HG03342 (cell line): ENCODE measurements around the gene CNOT8.
"Not testable (repeated sequence)": the region's sequence is repeated elsewhere in the genome, so short reads cannot be mapped to it uniquely, and the experiment has no call there.

Source experiments
- ATAC-seq: cut with Tn5 transposase; IDR thresholded peaks from one replicate; pipeline ENCODE4 v1.9.1; 2021; ENCODE audit warnings: mild to moderate bottlenecking, moderate library complexity; ENCODE audit not compliant: unreplicated experiment

CNOT8 gene

DNA sequence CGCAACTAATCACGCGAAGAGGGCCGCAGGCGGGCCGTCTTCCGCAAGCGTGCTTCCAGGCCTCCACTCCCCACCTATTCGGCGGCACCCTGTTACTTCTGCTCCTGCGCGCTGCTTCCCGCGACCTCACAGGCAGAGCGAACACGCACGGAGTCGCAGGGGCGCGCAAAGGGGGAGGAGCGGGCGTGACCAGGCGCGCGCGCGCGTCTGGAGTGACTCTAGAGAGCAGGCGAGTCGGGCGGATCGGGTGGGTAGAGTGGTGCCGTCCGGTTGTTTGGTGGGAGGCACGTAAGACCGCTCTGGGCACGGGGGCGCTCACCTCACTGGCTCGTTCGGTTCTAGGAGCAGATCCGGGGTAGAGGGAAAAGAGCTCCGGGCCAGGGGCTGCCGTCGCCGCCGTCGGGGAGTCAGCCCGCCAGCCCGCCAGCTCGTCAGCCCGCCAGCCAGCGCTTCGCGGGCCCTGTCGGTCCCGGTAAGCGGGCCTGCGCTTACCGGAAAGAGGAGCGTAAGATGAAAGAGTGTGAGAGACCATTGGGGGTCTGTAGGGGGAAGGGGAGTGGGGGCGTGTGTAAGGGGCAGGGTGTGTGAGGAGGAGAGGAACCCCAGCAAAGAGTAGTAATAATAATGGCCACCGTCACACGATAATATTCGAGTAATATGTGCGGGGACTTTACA is at the start of gene CNOT8:
TSS of gene CNOT8 (plus strand) at position 331 of the 675 bp plus-strand sequence. CDS start 4,652 bp downstream, outside the sequence.
- peak; percentile 75 for ATAC-seq

DNA sequence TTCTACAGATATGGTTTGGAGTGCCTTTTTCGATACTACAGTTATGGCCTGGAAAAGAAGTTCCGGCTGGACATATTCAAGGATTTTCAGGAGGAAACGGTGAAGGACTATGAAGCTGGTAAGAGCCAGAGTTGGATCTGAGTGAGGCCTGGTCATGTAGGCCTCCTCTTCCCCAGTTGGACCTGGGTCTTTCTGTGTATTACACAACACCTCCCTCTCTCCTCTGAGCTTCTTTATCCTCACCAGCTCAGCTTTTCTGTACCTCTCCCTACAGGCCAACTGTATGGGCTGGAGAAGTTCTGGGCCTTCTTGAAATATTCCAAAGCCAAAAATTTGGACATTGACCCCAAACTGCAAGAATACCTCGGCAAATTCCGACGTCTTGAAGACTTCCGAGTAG is 47.2 kb upstream of the CNOT8 start:
- ATAC-seq, result no peak

DNA sequence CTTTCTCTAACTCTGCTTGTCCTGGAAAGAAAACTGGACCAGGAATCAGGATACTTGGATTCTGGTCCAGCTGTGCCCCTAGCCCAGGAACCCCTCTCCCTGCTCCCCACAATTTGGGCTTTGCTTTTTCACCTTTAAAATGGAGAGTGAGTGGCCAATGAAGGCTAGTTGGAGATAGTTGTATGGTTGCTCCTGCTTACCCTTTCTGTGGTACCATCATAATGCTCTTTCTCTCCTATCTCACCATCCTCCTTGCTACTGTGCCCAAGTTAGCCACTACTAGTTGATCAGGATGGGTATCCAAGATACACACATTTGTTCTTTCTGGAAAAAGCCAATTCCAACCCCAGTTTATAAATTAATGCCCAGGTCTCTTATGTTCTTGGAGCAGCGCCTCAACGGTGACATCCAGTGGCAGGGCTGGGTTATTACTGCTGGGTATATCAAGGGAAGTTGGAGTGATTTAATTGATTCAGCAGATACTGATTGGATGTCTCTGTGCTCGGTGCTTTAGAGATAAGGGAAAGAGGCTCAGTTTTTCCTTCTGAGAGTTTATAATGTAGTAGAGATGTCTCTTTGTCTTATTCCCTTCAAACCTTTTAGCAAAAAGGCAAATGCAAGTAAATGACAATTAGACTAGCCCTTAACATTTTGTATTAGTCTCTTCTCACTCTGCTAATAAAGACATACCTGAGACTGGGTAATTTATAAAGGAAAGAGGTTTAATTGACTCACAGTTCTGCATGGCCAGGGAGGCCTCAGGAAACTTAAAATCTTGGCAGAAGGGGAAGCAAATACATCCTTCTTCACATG is 46.6 kb upstream of the CNOT8 start:
- ATAC-seq, result peak; percentile 79

DNA sequence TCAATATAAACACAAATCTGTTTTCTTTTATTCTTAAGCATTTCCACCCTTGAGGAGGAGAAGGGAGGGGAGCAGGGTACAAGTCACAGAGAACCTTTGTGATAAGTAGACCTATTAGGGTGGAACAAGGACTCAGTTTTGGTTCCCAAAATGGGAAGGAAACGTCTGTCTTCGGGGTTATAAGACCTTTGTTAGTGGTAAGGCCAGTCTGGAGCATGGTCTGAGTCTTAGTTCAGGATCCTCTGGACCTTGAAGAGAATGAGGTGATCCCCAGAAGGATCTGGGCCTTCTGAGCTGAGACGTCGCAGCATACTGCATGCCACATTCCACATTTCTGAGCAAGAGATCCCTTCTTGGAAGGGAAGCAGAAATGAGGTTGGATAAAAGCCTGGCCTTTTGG is 45.3 kb upstream of the CNOT8 start:
- no peak for ATAC-seq

DNA sequence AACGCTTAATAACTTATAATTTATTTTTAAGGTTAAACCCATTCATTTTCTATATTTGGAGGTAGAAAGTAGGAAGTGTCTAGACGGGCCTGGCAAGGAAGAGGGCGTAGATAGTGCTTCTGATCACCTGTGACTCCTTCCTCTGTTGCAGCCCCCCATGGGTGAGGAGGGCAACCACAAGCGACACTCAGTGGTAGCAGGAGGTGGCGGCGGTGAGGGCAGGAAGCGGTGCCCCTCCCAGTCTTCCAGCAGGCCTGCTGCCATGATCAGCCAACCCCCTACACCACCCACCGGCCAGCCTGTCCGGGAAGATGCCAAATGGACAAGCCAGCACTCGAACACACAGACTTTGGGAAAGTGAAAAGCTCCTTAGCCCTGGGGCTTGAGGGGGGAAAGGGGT is 44.7 kb upstream of the CNOT8 start:
- ATAC-seq, result no peak

DNA sequence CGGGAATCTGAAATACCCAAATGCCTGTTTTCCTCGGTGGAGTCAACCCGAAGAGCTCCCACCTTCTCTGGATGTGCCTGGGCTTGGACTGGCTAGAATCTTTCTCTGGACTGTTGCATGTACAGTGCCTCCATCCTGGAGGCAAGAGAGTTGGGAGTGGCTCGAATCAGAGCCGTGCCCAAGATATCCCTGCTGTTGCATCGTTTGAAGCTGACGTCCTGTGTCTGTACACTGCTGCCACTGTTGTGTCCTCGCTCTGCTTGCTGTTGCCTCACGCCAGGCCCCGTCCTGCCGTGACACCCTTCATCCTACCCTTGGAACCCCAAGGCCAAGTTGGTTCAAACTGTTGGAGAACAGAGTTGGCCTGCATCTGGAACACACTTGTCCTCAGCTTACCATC is 43.4 kb upstream of the CNOT8 start:
- ATAC-seq, result no peak

DNA sequence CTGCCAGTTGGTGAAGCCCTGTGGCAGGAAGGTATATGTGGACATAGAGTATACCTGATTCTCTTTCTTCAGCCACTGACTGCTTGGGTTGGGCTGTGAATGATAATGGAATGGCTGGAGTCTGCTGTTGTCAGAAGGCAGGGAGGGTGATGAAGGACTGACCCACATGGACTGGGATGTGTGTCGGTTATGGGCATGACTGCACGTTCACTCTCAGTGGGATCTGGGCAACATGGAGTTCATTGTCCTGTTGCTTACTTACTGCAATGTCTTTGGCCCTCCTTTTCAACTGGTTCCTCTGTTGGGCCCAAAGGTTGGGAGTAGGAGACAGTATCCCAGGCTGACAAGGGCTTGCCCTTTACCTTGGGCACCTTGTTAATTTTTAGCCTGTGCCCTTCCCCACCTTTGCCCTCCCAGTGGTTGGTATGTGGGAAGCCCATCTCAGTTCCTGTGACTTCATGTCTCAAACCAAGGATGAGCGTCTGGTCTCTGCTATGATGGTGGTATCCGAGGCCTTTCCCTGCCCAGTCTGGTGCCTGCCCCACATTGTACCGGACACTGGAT is 42.7 kb upstream of the CNOT8 start:
- no peak for ATAC-seq

DNA sequence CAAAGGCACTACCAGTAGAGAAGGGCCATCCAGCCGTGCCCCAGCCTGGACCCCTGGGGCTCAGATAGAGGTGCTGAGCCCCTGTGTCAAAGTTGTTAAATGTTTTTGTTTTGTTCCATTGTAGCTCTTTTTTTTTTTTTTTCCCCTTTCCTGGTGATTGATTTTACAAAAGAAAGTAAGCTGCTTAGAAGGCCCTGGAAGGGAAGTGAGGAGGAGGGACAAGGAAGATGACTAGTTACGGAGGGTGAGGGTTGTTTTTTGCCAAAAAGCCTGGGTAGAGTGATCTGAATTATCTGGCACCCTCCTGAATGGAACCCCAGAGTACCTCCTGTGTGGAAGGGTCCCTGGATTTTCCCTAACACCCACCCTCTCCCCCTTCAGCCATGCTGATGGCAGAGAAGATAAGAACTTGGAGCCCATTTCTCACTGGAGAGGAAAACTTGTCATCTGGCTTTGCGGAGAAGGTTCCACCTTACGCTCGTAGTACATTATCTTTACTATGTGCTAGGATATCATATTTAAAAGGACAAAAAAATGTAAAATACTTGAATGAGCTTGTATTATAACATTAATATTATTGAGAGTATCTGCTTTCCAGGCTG is 41.4 kb upstream of the CNOT8 start:
- ATAC-seq, result no peak

DNA sequence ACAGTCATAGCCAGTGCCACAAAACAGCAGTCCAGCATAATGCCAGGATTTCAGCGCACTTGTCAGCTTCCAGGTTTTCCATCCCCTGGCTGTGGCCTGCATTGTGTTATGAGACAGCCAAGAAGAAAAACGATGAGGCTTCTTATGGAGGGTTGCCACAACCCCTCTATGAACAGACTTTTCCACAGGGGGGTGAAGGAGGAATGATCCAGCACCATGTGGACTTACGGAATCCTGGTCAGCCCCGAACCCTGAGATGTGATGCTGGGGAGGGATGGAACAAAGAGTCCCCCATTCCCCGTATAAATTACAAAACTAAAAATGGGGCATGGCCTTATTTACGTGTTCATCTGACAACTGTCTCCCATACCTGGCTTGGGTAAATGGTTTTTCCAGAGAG is 40.6 kb upstream of the CNOT8 start:
- no peak for ATAC-seq

DNA sequence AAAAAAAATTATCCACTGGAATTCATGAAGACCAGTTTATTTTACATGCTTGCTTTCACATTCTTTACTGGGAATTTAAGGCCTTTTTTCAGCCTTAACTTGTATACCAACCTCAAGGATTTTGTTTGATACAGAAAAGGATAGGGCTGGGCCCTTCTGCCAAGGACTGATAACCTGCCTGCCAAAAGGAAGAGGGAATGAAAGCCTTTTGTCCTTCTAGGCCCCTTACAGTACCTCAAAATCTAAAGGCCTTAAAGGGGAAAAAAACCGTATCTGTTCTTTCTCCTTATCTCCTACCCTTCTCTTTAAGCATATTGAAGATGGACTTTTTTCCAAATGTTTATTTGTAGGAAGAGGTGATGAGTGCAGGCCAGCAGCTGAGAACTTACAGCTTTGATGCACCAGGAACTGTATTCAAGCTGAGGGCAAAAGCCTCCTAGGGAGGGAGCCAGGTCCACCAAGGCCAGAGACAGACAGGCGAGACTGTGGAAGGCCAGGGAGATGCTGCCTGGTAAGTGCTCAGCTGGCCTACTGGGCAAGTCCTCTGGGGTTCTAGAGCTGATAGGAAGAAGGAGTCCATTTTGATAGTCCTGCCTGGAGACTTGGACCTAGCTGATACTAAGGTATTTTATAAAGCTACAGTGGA is 39.8 kb upstream of the CNOT8 start:
- no peak for ATAC-seq

DNA sequence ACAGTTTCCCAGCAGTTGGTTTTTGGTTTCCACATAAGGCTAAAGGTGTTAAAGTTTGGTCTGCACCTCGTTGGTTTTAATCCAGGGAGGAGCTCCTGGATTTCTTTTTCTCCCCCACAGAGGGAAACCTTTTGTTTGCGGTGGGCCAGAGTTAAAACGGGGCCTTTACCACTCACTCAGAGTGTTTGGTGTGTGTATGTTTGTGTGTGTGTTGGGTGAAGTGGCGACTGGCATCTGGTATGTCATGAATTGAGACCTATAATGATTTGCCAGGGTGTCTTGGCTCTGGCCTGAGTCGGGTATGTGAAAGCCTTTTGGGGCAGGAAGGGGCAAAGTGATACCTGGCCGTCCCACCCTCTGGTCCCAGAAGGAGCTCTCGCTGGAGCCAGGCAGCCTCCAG is 38.9 kb upstream of the CNOT8 start:
- ATAC-seq, result no peak

DNA sequence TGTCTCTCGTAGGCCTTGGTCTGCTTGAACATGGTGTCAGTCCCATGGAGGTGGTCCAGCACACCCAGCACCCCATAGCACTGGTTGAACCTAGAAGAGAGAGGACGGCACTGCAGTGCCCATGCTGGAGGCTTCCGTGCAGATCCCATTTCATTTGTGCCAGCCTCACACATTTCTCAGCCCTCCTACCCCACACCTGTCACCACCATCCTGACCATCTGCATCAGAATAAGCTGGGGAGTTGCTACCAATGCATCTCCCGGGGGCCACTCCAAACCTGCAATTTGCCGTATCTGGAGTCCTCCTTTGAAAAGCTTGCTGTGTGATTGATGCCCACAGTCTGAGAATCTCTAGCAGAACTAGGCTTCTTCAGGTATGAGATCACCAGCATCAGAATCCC is 38.0 kb upstream of the CNOT8 start:
- no peak for ATAC-seq

DNA sequence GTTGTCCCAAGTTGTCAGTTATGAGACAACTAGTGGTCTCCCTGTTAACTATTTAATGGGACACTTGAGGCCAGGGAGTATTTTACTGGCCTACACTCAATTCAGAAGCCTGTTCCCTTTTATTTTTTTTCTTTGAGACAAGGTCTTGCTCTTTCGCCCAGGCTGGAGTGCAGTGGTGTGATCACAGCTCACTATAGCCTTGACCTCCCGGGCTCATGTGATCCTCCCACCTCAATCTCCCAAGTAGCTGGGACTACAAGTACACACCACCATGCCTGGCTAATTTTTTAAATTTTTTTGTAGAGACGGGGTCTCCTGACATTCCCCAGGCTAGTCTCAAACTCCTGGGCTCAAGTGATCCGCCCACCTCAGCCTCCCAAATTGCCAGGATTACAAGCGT is 35.5 kb upstream of the CNOT8 start:
- not testable (repeated sequence) for ATAC-seq

DNA sequence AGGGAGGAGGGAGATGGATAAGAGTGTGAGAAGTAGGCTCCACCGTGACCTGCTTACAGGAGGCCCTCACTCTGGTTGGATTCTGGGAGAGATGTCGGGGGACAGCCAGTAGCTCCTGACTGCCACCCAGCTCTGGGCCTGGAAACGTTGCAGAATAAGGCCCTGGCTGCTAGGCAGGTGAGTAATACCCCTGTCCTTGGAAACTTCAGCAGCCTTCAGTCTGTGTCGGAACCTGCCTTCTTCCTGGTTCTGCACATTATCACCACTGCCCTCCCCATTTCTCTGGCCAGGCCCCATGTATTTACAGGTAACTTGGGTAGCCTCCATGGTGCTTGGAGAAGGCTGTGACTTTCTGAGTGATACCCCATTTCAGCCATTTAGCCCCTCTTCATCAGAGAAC is 34.8 kb upstream of the CNOT8 start:
- ATAC-seq, result no peak

DNA sequence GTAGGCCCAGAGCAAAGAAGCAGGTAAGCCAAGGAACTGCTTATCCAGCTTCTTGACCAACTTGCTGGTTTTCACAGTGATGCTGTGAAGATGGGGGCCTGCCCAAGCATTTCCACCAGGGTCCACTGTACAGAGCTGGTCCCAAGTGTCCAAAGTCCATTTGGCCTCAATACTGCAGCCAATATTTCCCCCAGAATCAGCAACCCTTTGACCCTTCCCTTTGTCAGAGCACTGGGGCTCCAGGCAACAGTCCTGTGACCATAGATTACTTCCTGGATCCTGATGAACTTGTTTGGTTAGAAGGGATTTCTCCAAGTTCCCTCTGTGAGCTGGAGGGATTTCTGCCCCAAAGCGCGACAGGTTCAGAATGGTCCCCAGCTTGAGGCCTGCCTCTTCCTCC is 34.4 kb upstream of the CNOT8 start:
- no peak for ATAC-seq

DNA sequence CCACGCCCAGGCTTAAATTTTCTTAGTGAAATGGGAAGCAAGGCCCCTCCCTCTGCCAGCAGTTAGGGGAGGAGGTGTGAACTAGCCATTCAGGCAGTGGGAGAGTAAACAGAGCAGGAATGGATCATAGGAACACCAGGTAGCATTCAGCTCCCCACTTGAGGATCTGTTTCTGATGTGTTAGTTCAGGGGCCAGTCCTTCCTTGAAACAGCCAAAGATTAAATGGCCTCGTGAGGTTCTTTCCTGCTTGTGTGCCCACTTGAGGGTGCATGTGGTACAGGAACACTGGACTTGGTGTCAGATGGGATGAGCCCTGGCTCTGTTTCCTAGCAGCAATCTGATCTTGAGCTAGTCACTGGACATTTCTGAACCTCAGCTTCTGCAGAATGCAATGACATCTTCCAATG is 29.2 kb upstream of the CNOT8 start:
- no peak for ATAC-seq

DNA sequence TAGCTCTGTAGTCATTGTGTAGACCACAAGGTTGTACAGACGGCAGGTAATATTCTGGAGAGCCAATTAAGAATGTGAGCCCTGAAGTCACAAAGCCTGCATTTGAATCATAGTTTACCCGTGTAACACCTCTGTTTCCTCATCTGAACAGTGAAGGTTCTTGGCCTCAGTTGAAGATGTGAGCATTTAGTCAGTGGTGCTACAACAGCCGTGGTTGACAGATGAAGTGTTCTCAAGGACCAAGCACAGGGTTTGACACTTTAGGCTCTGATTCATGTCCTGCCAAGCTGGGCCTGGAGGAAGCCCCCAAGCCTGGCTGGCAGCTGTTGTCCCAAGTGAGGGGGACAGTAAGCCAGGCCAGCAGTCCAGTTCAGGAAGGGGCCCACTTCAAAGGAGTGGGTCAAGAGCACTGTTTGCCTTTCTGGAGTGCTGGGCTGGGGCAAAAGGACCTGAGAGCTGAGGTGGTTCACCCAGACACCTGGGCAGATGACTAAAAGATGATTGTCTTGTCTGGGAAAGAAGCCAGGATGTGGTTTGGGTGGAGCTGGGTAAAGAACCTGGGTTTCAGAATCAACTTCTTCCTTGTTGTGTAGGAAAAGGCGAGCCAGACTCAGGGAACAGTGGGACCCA is 28.7 kb upstream of the CNOT8 start:
- no peak for ATAC-seq

DNA sequence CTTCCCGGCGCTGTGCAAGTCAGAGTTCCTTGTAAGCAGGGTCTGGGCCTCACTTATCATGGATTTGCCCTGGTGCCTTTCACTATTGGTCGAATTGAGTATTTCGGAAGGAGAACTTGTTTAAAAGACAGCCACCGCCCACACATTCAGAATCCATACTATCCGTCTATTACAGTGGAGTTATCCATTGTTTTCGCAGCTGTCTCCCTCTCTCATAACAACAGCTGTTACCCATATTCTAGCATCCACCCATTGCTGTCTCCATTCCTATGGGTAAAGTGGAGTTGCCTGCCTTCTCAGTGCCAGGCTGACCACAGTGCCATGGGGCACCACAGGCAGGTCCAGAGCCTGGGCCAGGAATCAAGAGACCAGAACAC is 28.2 kb upstream of the CNOT8 start:
- ATAC-seq, result no peak

DNA sequence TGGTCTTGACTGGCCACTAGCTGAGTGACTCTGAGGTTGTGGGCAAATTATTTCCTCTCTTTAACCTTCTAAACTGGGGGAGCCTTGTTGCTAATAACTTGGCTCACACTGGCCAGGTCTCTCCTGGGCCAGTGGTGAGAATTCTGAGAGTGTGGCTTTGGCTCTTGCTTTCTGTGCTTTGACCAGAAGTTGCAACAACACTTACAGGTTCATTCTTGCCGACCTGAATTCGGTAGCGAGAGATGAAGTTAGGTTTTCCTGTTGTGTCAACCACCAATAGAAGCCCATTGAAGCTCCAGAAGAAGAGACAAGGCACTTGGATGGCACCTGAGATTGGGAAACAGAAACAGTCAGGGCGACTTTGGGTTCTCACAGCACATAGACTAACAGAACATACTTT is 27.8 kb upstream of the CNOT8 start:
- no peak for ATAC-seq

DNA sequence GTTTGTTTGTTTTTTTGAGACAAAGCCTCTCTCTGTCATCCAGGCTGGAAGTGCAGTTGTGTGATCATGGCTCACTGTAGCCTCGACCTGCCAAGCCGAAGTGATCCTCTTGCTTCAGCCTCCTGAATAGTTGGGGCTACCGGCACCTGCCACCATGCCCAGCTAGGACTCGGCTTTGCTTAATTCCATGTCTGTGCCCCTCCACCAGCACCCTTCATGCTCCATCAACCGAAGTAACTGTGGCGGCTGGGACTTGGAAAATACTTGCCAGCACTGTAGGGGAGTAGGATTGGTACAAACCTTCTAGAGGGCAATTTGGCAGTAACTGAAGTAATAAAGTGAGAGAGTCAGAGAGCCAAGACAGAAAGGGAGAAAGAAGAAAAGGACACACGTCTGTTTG is 27.0 kb upstream of the CNOT8 start:
- ATAC-seq, result no peak

DNA sequence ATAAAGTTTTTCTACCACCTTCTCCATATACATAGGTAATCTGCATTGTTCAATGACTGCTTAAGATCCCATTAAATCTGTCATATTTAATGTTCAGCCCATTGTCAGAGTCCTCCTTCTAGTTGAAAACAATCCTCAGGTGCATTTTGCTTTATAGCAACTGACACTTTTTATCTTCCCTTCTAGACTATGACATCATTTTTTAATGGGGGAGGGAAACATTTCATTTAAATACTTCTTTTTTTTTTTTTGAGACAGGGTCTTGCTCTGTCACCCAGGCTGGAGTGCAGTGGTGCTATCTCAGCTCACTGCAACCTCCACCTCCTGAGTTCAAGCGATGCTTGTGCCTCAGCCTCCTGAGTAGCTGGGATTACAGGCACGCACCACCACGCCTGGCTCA is 25.6 kb upstream of the CNOT8 start:
- ATAC-seq, result not testable (repeated sequence)
